ENCODE data around the gene LPCAT4. TPM values are rescaled to one million over a fixed set of nuclear protein-coding genes. Genes with fewer than 3 reads are reported as not detected.

The LPCAT4 gene
- total RNA-seq, 1 experiment from 2014 or later, result 46.8 TPM

DNA sequence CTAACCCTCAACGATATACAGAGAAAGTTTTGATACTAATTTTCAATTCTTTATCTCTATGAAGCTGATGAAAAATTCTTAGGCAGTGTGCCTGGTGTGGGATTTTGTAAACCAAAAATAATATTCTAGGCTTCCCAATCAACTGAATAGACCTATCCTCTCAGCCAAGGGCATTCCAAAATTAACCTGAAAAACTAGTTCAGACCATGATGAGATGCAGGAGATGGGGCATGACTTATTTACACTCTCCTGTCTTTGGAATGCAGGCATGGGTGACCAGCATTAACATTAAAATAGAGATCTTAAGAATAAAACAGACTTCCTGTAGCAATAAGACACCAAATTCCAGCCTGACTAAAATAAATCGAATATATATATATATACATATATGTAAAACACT is 7.8 kb upstream of the LPCAT4 start:
- intact Hi-C loops (cut with micrococcal nuclease; ENCODE audit: unreplicated experiment), result no loop called here
- TF ChIP-seq CTCF (conservative IDR thresholded peaks at IDR 0.05), result no peak
- no peak for TF ChIP-seq EZH2 (IDR thresholded peaks at IDR 0.05; ENCODE audit: low read depth)
- no peaks in the 10 kb centered on the region for H4K20me1 ChIP-seq (ENCODE audit: insufficient read depth)
- CTCF ChIA-PET, result no interaction called here
- no peaks in the 10 kb centered on the region for H3K36me3 ChIP-seq (ENCODE audit: low read depth)
- H3K4me3 ChIP-seq, result no peak overlapping the region
- no peaks in the 10 kb centered on the region for H3K79me2 ChIP-seq (ENCODE audit: low read depth)
- DNase-seq, result peak in 1 of 2 experiments; percentile 55
- BruUV-seq (replicated peaks), result no TSS peak
- H3K4me2 ChIP-seq, result no peak overlapping the region
- POLR2A ChIA-PET (ENCODE audit: unreplicated experiment), result no interaction called here
- H3K9me3 ChIP-seq (ENCODE audit: insufficient read depth, low read depth), result no peaks in the 10 kb centered on the region
- no peak overlapping the region for H2AFZ ChIP-seq
- H3K4me1 ChIP-seq (replicated peaks; ENCODE audit: insufficient read depth), result no peaks in the 10 kb centered on the region
- H3K27me3 ChIP-seq (ENCODE audit: insufficient read depth, low read depth), result no peaks in the 10 kb centered on the region
- no peaks in the 10 kb centered on the region for H3K9me2 ChIP-seq (ENCODE audit: insufficient read depth)
- no peaks in the 10 kb centered on the region; the same call in 1 of the 2 replicates for H3F3A ChIP-seq (ENCODE audit: insufficient read depth, low read depth)
- no peak overlapping the region for H3K27ac ChIP-seq

GRCh38 chr15:34373951-34374350 is 7.0 kb upstream of the LPCAT4 start:
- ChIA-PET POLR2A (ENCODE audit: unreplicated experiment) (no interaction called here), CTCF (no interaction called here)
- H3F3A ChIP-seq (ENCODE audit: insufficient read depth, low read depth), result no peaks in the 10 kb centered on the region; the same call in 1 of the 2 replicates
- DNase-seq, result no peak
- intact Hi-C loops (cut with micrococcal nuclease; ENCODE audit: unreplicated experiment), result no loop called here
- no TSS peak for BruUV-seq (replicated peaks)
- no peaks in the 10 kb centered on the region for H3K4me1 ChIP-seq (replicated peaks; ENCODE audit: insufficient read depth)
- no peaks in the 10 kb centered on the region for H3K9me2 ChIP-seq (ENCODE audit: insufficient read depth)
- no peak overlapping the region for H3K4me2 ChIP-seq
- no peaks in the 10 kb centered on the region for H3K36me3 ChIP-seq (ENCODE audit: low read depth)
- TF ChIP-seq EZH2 (IDR thresholded peaks at IDR 0.05; ENCODE audit: low read depth) (no peak), CTCF (conservative IDR thresholded peaks at IDR 0.05) (no peak)
- no peaks in the 10 kb centered on the region for H3K79me2 ChIP-seq (ENCODE audit: low read depth)
- H3K4me3 ChIP-seq, result no peak overlapping the region
- no peaks in the 10 kb centered on the region for H3K9me3 ChIP-seq (ENCODE audit: insufficient read depth, low read depth)
- no peak overlapping the region for H2AFZ ChIP-seq
- no peaks in the 10 kb centered on the region for H3K27me3 ChIP-seq (ENCODE audit: insufficient read depth, low read depth)
- no peaks in the 10 kb centered on the region for H4K20me1 ChIP-seq (ENCODE audit: insufficient read depth)
- no peak overlapping the region for H3K27ac ChIP-seq

DNA sequence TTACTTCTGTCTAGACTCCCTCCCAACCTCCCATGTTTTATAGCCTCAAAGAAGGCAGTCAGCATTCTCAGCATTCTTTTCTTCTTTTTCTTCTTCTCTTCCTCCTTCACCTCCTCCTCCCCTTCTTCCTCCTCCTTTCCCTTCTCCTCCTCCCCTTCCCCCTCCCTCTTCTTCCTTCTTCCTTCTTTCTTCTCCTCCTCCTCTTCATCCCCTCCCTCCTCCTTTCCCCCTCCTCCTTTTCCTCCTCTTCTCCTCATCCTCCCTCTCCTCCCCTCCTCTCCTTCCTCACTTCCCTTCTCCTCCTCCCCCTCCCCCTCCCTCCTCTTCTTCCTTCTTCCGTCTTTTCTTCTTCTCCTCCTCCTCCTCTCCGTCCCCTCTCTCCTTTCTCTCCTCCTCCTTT is 3.6 kb upstream of the LPCAT4 start:
- BruUV-seq (replicated peaks), result no TSS peak
- Histone ChIP-seq H3K36me3 (ENCODE audit: low read depth) (no peaks in the 10 kb centered on the region), H2AFZ (no peak overlapping the region), H3K27me3 (ENCODE audit: insufficient read depth, low read depth) (no peaks in the 10 kb centered on the region), H4K20me1 (ENCODE audit: insufficient read depth) (no peaks in the 10 kb centered on the region), H3F3A (ENCODE audit: insufficient read depth, low read depth) (no peaks in the 10 kb centered on the region; the same call in 1 of the 2 replicates), H3K4me2 (no peak overlapping the region), H3K9me2 (ENCODE audit: insufficient read depth) (no peaks in the 10 kb centered on the region), H3K79me2 (ENCODE audit: low read depth) (peaks cover 5% of the 10 kb centered on the region), H3K4me3 (no peak overlapping the region), H3K4me1 (replicated peaks; ENCODE audit: insufficient read depth) (peaks cover 9% of the 10 kb centered on the region), H3K9me3 (ENCODE audit: insufficient read depth, low read depth) (no peaks in the 10 kb centered on the region), H3K27ac (no peak overlapping the region)
- TF ChIP-seq CTCF (conservative IDR thresholded peaks at IDR 0.05) (no peak), EZH2 (IDR thresholded peaks at IDR 0.05; ENCODE audit: low read depth) (no peak)
- ChIA-PET CTCF (no interaction called here), POLR2A (ENCODE audit: unreplicated experiment) (no interaction called here)
- DNase-seq, result no peak
- intact Hi-C loops (cut with micrococcal nuclease; ENCODE audit: unreplicated experiment), result no loop called here
